ENCODE measurements around the gene SLX4IP. TPM values are rescaled to one million over a fixed set of nuclear protein-coding genes. Genes with fewer than 3 reads are reported as not detected.

Gene SLX4IP
- total and polyA plus RNA-seq, 2 donors (not counting 3 experiments of a cell fraction or from before 2014, with no cell fraction given), result 1.9 to 4.5 TPM

GRCh38 chr20:10609276-10609675 lies 174.2 kb downstream of the SLX4IP start:
- H2AFZ ChIP-seq (ENCODE audit: low read depth, low read length), result no peak overlapping the region
- FAIRE-seq, result no peak

More at GRCh38 chr20:10609276-10609675, 174.2 kb downstream of the SLX4IP start:
- Histone ChIP-seq H3K27me3 (ENCODE audit: control insufficient read depth in 2 of 2, insufficient read depth in 2 of 2, low read length in 2 of 2) (no peaks in the 10 kb centered on the region), H3K9me1 (replicated peaks; ENCODE audit: control insufficient read depth, extremely low read depth, insufficient read depth, low read length) (no peaks in the 10 kb centered on the region), H4K20me1 (replicated peaks; ENCODE audit: control insufficient read depth, extremely low read depth, insufficient read depth, low read length) (no peaks in the 10 kb centered on the region), H3K4me3 (replicated peaks in 1 of 3; ENCODE audit: insufficient read depth in 1 of 3, low read depth in 1 of 3, low read length in 3 of 3) (no peak overlapping the region), H3K4me1 (ENCODE audit: control insufficient read depth, extremely low read depth, insufficient read depth, low read length) (peaks cover 10% of the 10 kb centered on the region), H3K9me3 (replicated peaks; ENCODE audit: control insufficient read depth, insufficient read depth, low read length) (no peaks in the 10 kb centered on the region), H3K4me2 (ENCODE audit: insufficient read depth, low read length) (no peak overlapping the region), H3K9ac (replicated peaks; ENCODE audit: extremely low read depth, insufficient read depth, low read length) (no peak overlapping the region), H3K27ac (ENCODE audit: insufficient read depth, low read depth, low read length) (no peak overlapping the region), H3K79me2 (ENCODE audit: control insufficient read depth, insufficient read depth, low read length) (no peaks in the 10 kb centered on the region), H3K36me3 (ENCODE audit: control insufficient read depth in 2 of 2, extremely low read depth in 1 of 2, insufficient read depth in 2 of 2, low read length in 2 of 2) (no peaks in the 10 kb centered on the region)
- no TSS peak for BruUV-seq (replicated peaks)
- dilution Hi-C loops (cut with MboI; ENCODE audit: extremely low pct_ligation_motif_present, low sequenced_read_pairs), result no loop called here
- ChIA-PET POLR2A (interaction anchor here (0.7 kb wide), 1 partner anchor 1402 kb away, joined by 4 read pairs; no protein-coding TSS in a partner anchor), CTCF (interaction anchor here (0.6 to 2.1 kb wide), 10 partner anchors 10 to 62 kb away, joined by 3 to 6 read pairs (median 4); no protein-coding TSS in a partner anchor)
- DNase-seq (ENCODE audit: low read depth, low spot score), result no peak
- intact Hi-C loops (cut with micrococcal nuclease), result no loop called here
- no peak for TF ChIP-seq CTCF (IDR thresholded peaks at IDR 0.05; ENCODE audit: extremely low read depth in 1 of 2, insufficient read depth in 1 of 2, low read depth in 1 of 2, low read length in 2 of 2)
- no peak for TF ChIP-seq FOS (IDR thresholded peaks at IDR 0.05; ENCODE audit: borderline replicate concordance, insufficient read depth, low read length)
- TF ChIP-seq GATA2 (IDR thresholded peaks at IDR 0.05; ENCODE audit: insufficient read depth, insufficient read length, low read depth, low read length), result no peak
- TF ChIP-seq POLR2A (IDR thresholded peaks at IDR 0.05; ENCODE audit: low read depth, low read length), result no peak
- no peak for TF ChIP-seq EZH2 (IDR thresholded peaks at IDR 0.05; ENCODE audit: borderline replicate concordance, low read depth, low read length, severe bottlenecking)
- TF ChIP-seq MYC (IDR thresholded peaks at IDR 0.05; ENCODE audit: low read depth, low read length), result no peak
- TF ChIP-seq POLR2AphosphoS5 (IDR thresholded peaks at IDR 0.05; ENCODE audit: insufficient read depth, low read depth, low read length), result no peak
- no peak for TF ChIP-seq MAX (IDR thresholded peaks at IDR 0.05; ENCODE audit: insufficient read depth, insufficient read length)
- no peak for TF ChIP-seq JUN (IDR thresholded peaks at IDR 0.05; ENCODE audit: borderline replicate concordance, insufficient read depth, insufficient read length, low read depth)
